ENCODE results near the gene MED13.

- no peak for TF ChIP-seq POLR2A (IDR thresholded peaks at IDR 0.05; ENCODE audit: low read depth, low read length)
- TF ChIP-seq POLR2AphosphoS5 (IDR thresholded peaks at IDR 0.05; ENCODE audit: low read depth, low read length): no peak
Observed at GRCh38 chr17:62111562-62112171, 46.6 kb upstream of the MED13 start.

All from GM12892 (cell line).